ENCODE measurements around the gene PRIM2. TPM values are rescaled to one million over a fixed set of nuclear protein-coding genes. Genes with fewer than 3 reads are reported as not detected.

PRIM2 gene
- total and polyA plus RNA-seq, 9 of the 15 experiments (the other 6 are each of a cell fraction or from before 2014, with no cell fraction given): 19.8 to 57.5 (median 33.4) TPM

DNA sequence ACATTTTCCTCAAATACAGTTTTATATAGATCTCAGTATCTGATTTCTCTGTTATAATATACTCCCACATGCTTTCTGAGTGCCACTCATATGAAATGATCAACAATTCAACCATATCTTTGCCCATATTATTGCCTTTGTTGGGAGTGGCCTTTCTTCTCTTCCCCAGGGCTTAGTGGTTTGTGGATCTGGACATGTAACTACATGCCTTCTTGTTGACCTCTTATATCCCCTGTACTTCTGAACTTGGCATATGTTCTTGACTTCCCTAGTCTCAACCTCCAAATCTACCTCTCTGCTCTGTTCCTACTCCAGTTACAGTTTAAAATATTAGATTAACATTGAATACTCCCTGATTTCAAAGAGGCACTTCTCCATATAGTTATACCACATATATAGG lies 34.3 kb upstream of the PRIM2 start:
- ChIA-PET POLR2A (no interaction called here), CTCF (ENCODE audit: low intra/inter-chr PET ratio) (no interaction called here)
- Histone ChIP-seq H3K9me3 (replicated peaks; ENCODE audit: control insufficient read depth, insufficient read depth, low read depth, low read length) (no peaks in the 10 kb centered on the region), H4K20me1 (replicated peaks; ENCODE audit: control insufficient read depth, insufficient read depth, low read length) (no peaks in the 10 kb centered on the region), H3K9me1 (ENCODE audit: control insufficient read depth, insufficient read depth, low read length) (no peaks in the 10 kb centered on the region), H3K4me1 (replicated peaks in 1 of 2; ENCODE audit: control insufficient read depth in 2 of 2, insufficient read depth in 2 of 2, low read length in 2 of 2) (no peaks in the 10 kb centered on the region; a peak in 1 of 5 replicates), H3K36me3 (ENCODE audit: control insufficient read depth, insufficient read depth, low read length) (no peaks in the 10 kb centered on the region), H3K27me3 (ENCODE audit: control insufficient read depth in 2 of 2, insufficient read depth in 2 of 2, low read length in 2 of 2) (peaks cover 5 to 28% of the 10 kb centered on the region in 2 experiments; a peak in 4 of 5 replicates), H3K9ac (ENCODE audit: insufficient read depth in 1 of 2, low read depth in 2 of 2, low read length in 2 of 2) (no peak overlapping the region), H3K79me2 (ENCODE audit: control insufficient read depth, insufficient read depth, low read length) (no peaks in the 10 kb centered on the region), H3K27ac (ENCODE audit: extremely low read depth, low read depth, low read length) (no peak overlapping the region), H2AFZ (ENCODE audit: low read depth, low read length) (no peak overlapping the region), H3K4me3 (no peak overlapping the region), H3K4me2 (ENCODE audit: insufficient read depth, low read length) (no peak overlapping the region)
- no peak for DNase-seq (ENCODE audit: extremely low read depth in 1 of 4, low spot score in 3 of 4)
- TF ChIP-seq ZNF354B (CRISPR knock-in tag; IDR thresholded peaks at IDR 0.05) (no peak), ZNF79 (CRISPR knock-in tag; IDR thresholded peaks at IDR 0.05; ENCODE audit: low read depth) (no peak), SRSF1 (IDR thresholded peaks at IDR 0.05; ENCODE audit: low read depth, low read length) (no peak), HMG20A (CRISPR knock-in tag; conservative IDR thresholded peaks at IDR 0.05) (no peak), SPI1 (IDR thresholded peaks at IDR 0.05; ENCODE audit: borderline replicate concordance, low read depth, low read length) (no peak), ZNF699 (CRISPR knock-in tag; IDR thresholded peaks at IDR 0.05; ENCODE audit: insufficient replicate concordance) (no peak), ZNF324 (CRISPR knock-in tag; IDR thresholded peaks at IDR 0.05) (no peak)
- TF ChIP-seq, protein P1, sequence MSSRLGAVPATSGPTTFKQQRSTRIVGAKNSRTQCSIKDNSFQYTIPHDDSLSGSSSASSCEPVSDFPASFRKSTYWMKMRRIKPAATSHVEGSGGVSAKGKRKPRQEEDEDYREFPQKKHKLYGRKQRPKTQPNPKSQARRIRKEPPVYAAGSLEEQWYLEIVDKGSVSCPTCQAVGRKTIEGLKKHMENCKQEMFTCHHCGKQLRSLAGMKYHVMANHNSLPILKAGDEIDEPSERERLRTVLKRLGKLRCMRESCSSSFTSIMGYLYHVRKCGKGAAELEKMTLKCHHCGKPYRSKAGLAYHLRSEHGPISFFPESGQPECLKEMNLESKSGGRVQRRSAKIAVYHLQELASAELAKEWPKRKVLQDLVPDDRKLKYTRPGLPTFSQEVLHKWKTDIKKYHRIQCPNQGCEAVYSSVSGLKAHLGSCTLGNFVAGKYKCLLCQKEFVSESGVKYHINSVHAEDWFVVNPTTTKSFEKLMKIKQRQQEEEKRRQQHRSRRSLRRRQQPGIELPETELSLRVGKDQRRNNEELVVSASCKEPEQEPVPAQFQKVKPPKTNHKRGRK (tag; IDR thresholded peaks at IDR 0.05): no peak
- TF ChIP-seq, protein P2, sequence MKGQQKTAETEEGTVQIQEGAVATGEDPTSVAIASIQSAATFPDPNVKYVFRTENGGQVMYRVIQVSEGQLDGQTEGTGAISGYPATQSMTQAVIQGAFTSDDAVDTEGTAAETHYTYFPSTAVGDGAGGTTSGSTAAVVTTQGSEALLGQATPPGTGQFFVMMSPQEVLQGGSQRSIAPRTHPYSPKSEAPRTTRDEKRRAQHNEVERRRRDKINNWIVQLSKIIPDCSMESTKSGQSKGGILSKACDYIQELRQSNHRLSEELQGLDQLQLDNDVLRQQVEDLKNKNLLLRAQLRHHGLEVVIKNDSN (CRISPR knock-in tag; IDR thresholded peaks at IDR 0.05): no peak
- FAIRE-seq: no peak
- in situ Hi-C loops (cut with MboI) (no loop called here), intact Hi-C loops (cut with micrococcal nuclease) (no loop called here)
- ATAC-seq: no peak
- BruUV-seq (replicated peaks): no TSS peak
